Liver (tissue), 3 donors: Measurements from ENCODE around the gene NKAIN2.

Source experiments
- FOXA1 ChIP-seq: IDR thresholded peaks from 2 replicates; pipeline ENCODE4 v1.6.1; 2016; ENCODE audit warnings: antibody characterized with exemption
- HNF4G ChIP-seq: IDR thresholded peaks from 2 replicates; pipeline ENCODE4 v1.6.1; 2016; ENCODE audit warnings: antibody characterized with exemption
- RAD21 ChIP-seq, 2 donors: IDR thresholded peaks; 2 replicates each; pipeline ENCODE4 v1.6.1; 2016; ENCODE audit warnings: antibody characterized with exemption in 2 of 2, mild to moderate bottlenecking in 2 of 2
- YY1 ChIP-seq: IDR thresholded peaks from 2 replicates; pipeline ENCODE4 v1.6.1; 2016; ENCODE audit warnings: antibody characterized with exemption, mild to moderate bottlenecking
- TF ChIP-seq, protein P1 (sequence below): fragments of 150-350 bp; IDR thresholded peaks from 2 replicates; pipeline ENCODE4 v1.5.1; 2017; ENCODE audit warnings: improper control_type of control experiment, low read depth, low read length; ENCODE audit not compliant: missing input control
- TF ChIP-seq, protein P2 (sequence below): IDR thresholded peaks from 2 replicates; pipeline ENCODE4 v1.6.1; 2016; ENCODE audit warnings: antibody characterized with exemption
- donor health status: healthy.
- donor health status: healthy.

DNA sequence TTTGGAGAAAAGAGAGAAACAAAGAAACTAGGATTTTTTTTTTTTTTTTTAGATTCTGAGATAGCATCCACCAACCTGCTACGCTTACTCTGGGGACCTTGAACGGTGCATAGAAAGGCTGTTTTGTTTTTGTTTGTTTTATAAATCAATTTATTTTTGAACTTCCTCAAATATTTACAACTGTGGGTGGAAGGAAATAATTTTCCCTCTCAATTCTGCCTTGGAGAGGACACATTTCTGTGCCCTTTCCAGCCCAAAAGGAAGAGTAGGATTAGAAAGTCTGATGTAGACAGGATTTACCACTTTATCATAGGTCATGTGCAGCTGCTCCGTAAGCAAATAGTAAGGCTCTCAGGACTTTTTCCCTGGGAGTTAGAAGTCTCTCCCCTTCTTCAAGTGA is 190.5 kb downstream of the NKAIN2 start:
- TF ChIP-seq FOXA1 (no peak), RAD21 (IDR thresholded peaks at IDR 0.05) (no peak), HNF4G (no peak), YY1 (no peak)
- TF ChIP-seq, protein P1, sequence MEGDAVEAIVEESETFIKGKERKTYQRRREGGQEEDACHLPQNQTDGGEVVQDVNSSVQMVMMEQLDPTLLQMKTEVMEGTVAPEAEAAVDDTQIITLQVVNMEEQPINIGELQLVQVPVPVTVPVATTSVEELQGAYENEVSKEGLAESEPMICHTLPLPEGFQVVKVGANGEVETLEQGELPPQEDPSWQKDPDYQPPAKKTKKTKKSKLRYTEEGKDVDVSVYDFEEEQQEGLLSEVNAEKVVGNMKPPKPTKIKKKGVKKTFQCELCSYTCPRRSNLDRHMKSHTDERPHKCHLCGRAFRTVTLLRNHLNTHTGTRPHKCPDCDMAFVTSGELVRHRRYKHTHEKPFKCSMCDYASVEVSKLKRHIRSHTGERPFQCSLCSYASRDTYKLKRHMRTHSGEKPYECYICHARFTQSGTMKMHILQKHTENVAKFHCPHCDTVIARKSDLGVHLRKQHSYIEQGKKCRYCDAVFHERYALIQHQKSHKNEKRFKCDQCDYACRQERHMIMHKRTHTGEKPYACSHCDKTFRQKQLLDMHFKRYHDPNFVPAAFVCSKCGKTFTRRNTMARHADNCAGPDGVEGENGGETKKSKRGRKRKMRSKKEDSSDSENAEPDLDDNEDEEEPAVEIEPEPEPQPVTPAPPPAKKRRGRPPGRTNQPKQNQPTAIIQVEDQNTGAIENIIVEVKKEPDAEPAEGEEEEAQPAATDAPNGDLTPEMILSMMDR = no peak
- TF ChIP-seq, protein P2, sequence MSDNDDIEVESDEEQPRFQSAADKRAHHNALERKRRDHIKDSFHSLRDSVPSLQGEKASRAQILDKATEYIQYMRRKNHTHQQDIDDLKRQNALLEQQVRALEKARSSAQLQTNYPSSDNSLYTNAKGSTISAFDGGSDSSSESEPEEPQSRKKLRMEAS = no peak
